Smooth muscle cell (in vitro differentiated cells): ENCODE data around the gene ABCC2. TPM values are rescaled to one million over a fixed set of nuclear protein-coding genes. Genes with fewer than 3 reads are reported as not detected.

ENCODE experiments used
- DNase-seq: peaks from one replicate; lab custom pipeline; 2025; ENCODE audit not compliant: unreplicated experiment; lab: John Stamatoyannopoulos, UW
- H2AFZ ChIP-seq: fragments of 200-600 bp; sonication (generic); 2 replicates; pipeline ENCODE4 v1.6.0; 2016; ENCODE audit warnings: antibody characterized with exemption, low read depth, mild to moderate bottlenecking
- H3F3A ChIP-seq: fragments of 200-600 bp; sonication (generic); 2 replicates; pipeline ENCODE4 v1.6.0; 2017; ENCODE audit warnings: antibody characterized with exemption, low read depth
- H3K27ac ChIP-seq: fragments of 200-600 bp; sonication (generic); 2 replicates; pipeline ENCODE4 v1.5.1; 2016; ENCODE audit warnings: low read depth, mild to moderate bottlenecking
- H3K27me3 ChIP-seq: fragments of 200-600 bp; sonication (generic); 2 replicates; pipeline ENCODE4 v1.6.1; 2016; ENCODE audit warnings: low read depth, mild to moderate bottlenecking
- H3K36me3 ChIP-seq: fragments of 200-600 bp; sonication (generic); 2 replicates; pipeline ENCODE4 v1.5.1; 2016; ENCODE audit warnings: low read depth
- H3K4me1 ChIP-seq: fragments of 200-600 bp; sonication (generic); 2 replicates; pipeline ENCODE4 v1.5.1; 2016; ENCODE audit warnings: low read depth
- H3K4me2 ChIP-seq: fragments of 200-600 bp; sonication (generic); 2 replicates; pipeline ENCODE4 v1.6.0; 2016; ENCODE audit warnings: mild to moderate bottlenecking
- H3K4me3 ChIP-seq: fragments of 200-600 bp; sonication (generic); 2 replicates; pipeline ENCODE4 v1.5.1; 2016; ENCODE audit warnings: mild to moderate bottlenecking
- H3K79me2 ChIP-seq: fragments of 200-600 bp; sonication (generic); 2 replicates; pipeline ENCODE4 v1.6.0; 2016; ENCODE audit warnings: low read depth, mild to moderate bottlenecking
- H3K9ac ChIP-seq: fragments of 200-600 bp; sonication (generic); 2 replicates; pipeline ENCODE4 v1.6.0; 2016; ENCODE audit warnings: low read depth
- H3K9me3 ChIP-seq: fragments of 200-600 bp; sonication (generic); replicated peaks from 2 replicates; pipeline ENCODE4 v1.5.1; 2016; ENCODE audit warnings: low read depth
- H4K20me1 ChIP-seq: fragments of 200-600 bp; sonication (generic); 2 replicates; pipeline ENCODE4 v1.6.0; 2016; ENCODE audit warnings: low read depth
- CTCF ChIP-seq: fragments of 200-600 bp; sonication (generic); IDR thresholded peaks from 2 replicates; pipeline ENCODE4 v1.5.1; 2017; ENCODE audit warnings: borderline replicate concordance, mild to moderate bottlenecking, antibody characterized with exemption; ENCODE audit not compliant: insufficient read depth, poor library complexity, severe bottlenecking
- WGBS: methylation state at CpG from one replicate; pipeline ENCODE4 v1.1.7; 2016; ENCODE audit warnings: low lambda C conversion rate; 5-methylcytosine and 5-hydroxymethylcytosine counted together
- polyA plus RNA-seq: library from polyadenylated mRNA; unstranded; fragments of >200 nt; fragmentation: Nextera tagmentation; extraction: Ambion mirVana; gene quantifications from 2 replicates; pipeline ENCODE4 v1.2.1, GENCODE V29; 2016
- total RNA-seq: library from RNA; depleted of rRNA; stranded (reverse); fragments of >200 nt; gene quantifications from 2 replicates; pipeline ENCODE4 v1.2.3, GENCODE V29; 2014

ABCC2 gene
- total and polyA plus RNA-seq, 2 experiments from 2014 or later = 0.36 to 3.0 TPM

DNA sequence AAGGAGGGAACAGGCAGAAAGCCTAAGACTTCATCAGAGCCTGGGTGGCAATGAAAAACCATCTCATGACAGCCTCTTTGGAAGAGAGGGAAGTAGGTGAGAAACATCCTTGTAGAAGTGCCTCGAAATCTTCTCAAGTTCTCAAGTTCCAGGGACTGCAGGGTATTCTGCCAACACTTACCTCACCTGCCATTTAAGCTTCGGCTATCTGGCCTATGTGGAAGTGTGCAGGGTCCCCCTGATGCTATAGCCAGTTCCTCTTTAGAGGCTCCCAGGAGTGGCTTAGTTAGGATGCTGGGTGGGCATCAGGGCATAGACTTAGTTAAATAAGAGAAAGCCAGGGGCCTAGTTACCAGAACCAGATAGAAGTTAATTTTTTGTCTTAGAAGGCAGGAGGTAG is 27.0 kb downstream of the ABCC2 start:
- Histone ChIP-seq H4K20me1 (no peaks in the 10 kb centered on the region), H3K9me3 (no peaks in the 10 kb centered on the region), H3F3A (no peaks in the 10 kb centered on the region), H3K4me2 (no peak overlapping the region), H3K79me2 (no peaks in the 10 kb centered on the region), H3K4me1 (no peaks in the 10 kb centered on the region), H3K9ac (no peak overlapping the region), H3K27ac (no peak overlapping the region), H3K4me3 (no peak overlapping the region), H3K36me3 (no peaks in the 10 kb centered on the region), H3K27me3 (no peaks in the 10 kb centered on the region), H2AFZ (no peak overlapping the region)
- no peak for DNase-seq
- no peak for TF ChIP-seq CTCF
- WGBS = 88% methylated on average over 2 of the region's 2 CpGs

GRCh38 chr10:99809931-99810615 is 27.6 kb downstream of the ABCC2 start:
- no peak overlapping the region for H3K27ac ChIP-seq

GRCh38 chr10:99812177-99812576 is 29.7 kb downstream of the ABCC2 start:
- Histone ChIP-seq H3K27me3 (no peaks in the 10 kb centered on the region), H3K36me3 (no peaks in the 10 kb centered on the region), H2AFZ (no peak overlapping the region), H3K4me2 (no peak overlapping the region), H3K27ac (no peak overlapping the region), H4K20me1 (no peaks in the 10 kb centered on the region), H3K9ac (no peak overlapping the region), H3K4me1 (no peaks in the 10 kb centered on the region), H3F3A (no peaks in the 10 kb centered on the region), H3K79me2 (no peaks in the 10 kb centered on the region), H3K4me3 (no peak overlapping the region), H3K9me3 (no peaks in the 10 kb centered on the region)
- WGBS = 98% methylated on average over 2 of the region's 2 CpGs
- no peak for TF ChIP-seq CTCF
- no peak for DNase-seq

More at GRCh38 chr10:99809931-99810615, 27.6 kb downstream of the ABCC2 start:
- DNase-seq = no peak
- Histone ChIP-seq H4K20me1 (no peaks in the 10 kb centered on the region), H3K9ac (no peak overlapping the region), H3K9me3 (no peaks in the 10 kb centered on the region), H3F3A (no peaks in the 10 kb centered on the region), H3K4me2 (no peak overlapping the region), H3K79me2 (no peaks in the 10 kb centered on the region), H3K4me1 (no peaks in the 10 kb centered on the region), H3K36me3 (no peaks in the 10 kb centered on the region), H3K4me3 (no peak overlapping the region), H3K27me3 (no peaks in the 10 kb centered on the region), H2AFZ (no peak overlapping the region)
- no peak for TF ChIP-seq CTCF
- 88% methylated on average over 7 of the region's 7 CpGs for WGBS

DNA sequence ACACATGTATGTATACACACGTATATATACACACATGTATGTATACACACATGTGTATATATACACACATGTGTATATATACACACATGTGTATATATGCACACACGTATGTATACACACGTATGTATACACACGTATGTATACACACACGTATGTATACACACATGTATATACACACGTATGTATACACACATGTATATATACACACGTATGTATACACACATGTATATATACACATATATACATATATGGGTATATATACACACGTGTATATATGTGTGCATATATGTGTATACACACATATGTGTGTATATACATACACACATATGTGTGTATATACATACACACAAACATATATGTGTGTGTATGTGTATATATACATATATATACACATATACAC is 31.7 kb downstream of the ABCC2 start:
- Histone ChIP-seq H3K4me2 (no peak overlapping the region), H3K9me3 (no peaks in the 10 kb centered on the region), H2AFZ (no peak overlapping the region), H4K20me1 (no peaks in the 10 kb centered on the region), H3K27me3 (no peaks in the 10 kb centered on the region), H3K4me1 (no peaks in the 10 kb centered on the region), H3K9ac (no peak overlapping the region), H3K79me2 (no peaks in the 10 kb centered on the region), H3F3A (no peaks in the 10 kb centered on the region), H3K4me3 (no peak overlapping the region), H3K27ac (no peak overlapping the region), H3K36me3 (no peaks in the 10 kb centered on the region)
- no peak for DNase-seq
- WGBS = 75% methylated on average over 4 of the region's 8 CpGs
- no peak for TF ChIP-seq CTCF
